Measurements from ENCODE around the gene DTD1.

Gene DTD1

GRCh38 chr20:18657575-18657974 is 69.7 kb downstream of the DTD1 start:
- TF ChIP-seq, protein P1, sequence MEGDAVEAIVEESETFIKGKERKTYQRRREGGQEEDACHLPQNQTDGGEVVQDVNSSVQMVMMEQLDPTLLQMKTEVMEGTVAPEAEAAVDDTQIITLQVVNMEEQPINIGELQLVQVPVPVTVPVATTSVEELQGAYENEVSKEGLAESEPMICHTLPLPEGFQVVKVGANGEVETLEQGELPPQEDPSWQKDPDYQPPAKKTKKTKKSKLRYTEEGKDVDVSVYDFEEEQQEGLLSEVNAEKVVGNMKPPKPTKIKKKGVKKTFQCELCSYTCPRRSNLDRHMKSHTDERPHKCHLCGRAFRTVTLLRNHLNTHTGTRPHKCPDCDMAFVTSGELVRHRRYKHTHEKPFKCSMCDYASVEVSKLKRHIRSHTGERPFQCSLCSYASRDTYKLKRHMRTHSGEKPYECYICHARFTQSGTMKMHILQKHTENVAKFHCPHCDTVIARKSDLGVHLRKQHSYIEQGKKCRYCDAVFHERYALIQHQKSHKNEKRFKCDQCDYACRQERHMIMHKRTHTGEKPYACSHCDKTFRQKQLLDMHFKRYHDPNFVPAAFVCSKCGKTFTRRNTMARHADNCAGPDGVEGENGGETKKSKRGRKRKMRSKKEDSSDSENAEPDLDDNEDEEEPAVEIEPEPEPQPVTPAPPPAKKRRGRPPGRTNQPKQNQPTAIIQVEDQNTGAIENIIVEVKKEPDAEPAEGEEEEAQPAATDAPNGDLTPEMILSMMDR (IDR thresholded peaks at IDR 0.05; ENCODE audit: low read depth, low read length) = no peak
- no peak overlapping the region for H3K4me3 ChIP-seq (ENCODE audit: low read depth, low read length)

- TF ChIP-seq, protein P1 (IDR thresholded peaks at IDR 0.05; ENCODE audit: low read depth, low read length) = no peak
- H3K4me3 ChIP-seq (ENCODE audit: low read depth, low read length) = no peak overlapping the region
Observed at GRCh38 chr20:18662279-18663040, 74.6 kb downstream of the DTD1 start.

DNA sequence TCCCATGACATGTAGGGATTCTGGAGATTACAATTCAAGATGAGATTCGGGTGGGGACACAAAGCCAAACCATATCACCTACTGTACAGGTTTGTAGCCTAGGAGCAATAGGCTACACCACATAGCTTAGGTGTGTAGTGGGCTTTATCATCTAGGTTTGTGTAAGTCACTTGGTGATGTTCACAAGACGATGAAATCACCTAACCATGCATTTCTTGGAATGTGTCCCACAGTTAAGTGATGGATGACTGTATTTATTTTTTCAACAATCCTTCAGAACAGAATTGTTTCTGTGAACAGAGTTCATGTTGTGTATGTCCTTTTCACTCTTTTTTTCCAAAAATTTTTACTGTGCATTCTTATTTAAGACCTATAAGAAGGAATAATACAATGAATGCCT is 76.1 kb downstream of the DTD1 start:
- TF ChIP-seq, protein P1 (IDR thresholded peaks at IDR 0.05; ENCODE audit: low read depth, low read length) = no peak
- no peak overlapping the region for H3K4me3 ChIP-seq (ENCODE audit: low read depth, low read length)

DNA sequence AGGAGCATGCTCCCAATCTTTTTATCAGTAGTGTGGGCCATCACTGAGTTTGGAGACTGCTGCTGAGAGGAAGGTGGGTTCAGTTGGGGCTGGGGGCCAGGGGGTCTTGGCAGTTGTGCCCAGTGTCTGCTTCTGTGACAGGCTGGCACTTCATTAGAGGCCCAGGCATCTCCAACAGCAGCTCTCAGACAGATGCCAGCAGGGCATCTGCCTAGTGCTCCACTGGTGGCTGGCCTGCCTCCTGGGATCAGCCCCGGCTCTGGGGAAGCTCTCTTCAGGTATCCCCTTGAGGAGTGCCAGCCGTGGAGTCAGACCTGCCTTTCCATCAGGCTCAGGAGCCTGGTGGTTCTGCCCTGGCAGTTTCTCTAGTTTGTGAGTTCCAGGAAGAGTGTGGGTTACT is 77.3 kb downstream of the DTD1 start:
- TF ChIP-seq, protein P1 (IDR thresholded peaks at IDR 0.05; ENCODE audit: low read depth, low read length) = no peak
- no peak overlapping the region for H3K4me3 ChIP-seq (ENCODE audit: low read depth, low read length)

GRCh38 chr20:18666803-18667415 is 79.1 kb downstream of the DTD1 start:
- TF ChIP-seq, protein P1 (IDR thresholded peaks at IDR 0.05; ENCODE audit: low read depth, low read length) = no peak
- no peak overlapping the region for H3K4me3 ChIP-seq (ENCODE audit: low read depth, low read length)

- no peak overlapping the region for H3K4me3 ChIP-seq (ENCODE audit: low read depth, low read length)
- TF ChIP-seq, protein P1 (IDR thresholded peaks at IDR 0.05; ENCODE audit: low read depth, low read length) = no peak
Observed at GRCh38 chr20:18669241-18670019, 81.6 kb downstream of the DTD1 start.

Data from WI38 (cell line).